Spleen (tissue), 11 donors: ENCODE measurements around the gene EPHA4. TPM values are rescaled to one million over a fixed set of nuclear protein-coding genes. Genes with fewer than 3 reads are reported as not detected.

Source experiments
- DNase-seq: peaks from one replicate; pipeline ENCODE4 v3.0.0-alpha.2; 2020
- H3K27ac ChIP-seq, 8 donors: fragments of 200-600 bp; sonication (generic) in 7 of 8; 1 replicate in 4 of 8; 2 replicates in 4 of 8; pipeline versions ENCODE4 v1.5.0 to v1.8.0; 2016 to 2021; ENCODE audit warnings: inconsistent platforms in 4 of 8, mild to moderate bottlenecking in 4 of 8, moderate library complexity in 1 of 8
- H3K27me3 ChIP-seq, 7 donors: fragments of 200-600 bp; sonication (generic) in 6 of 7; replicated peaks in 1 of 7; 1 replicate in 4 of 7; 2 replicates in 3 of 7; pipeline versions ENCODE4 v1.5.0 to v1.8.0; 2016 to 2021; ENCODE audit warnings: inconsistent platforms in 3 of 7, mild to moderate bottlenecking in 1 of 7
- H3K36me3 ChIP-seq, 6 donors: fragments of 200-600 bp; sonication (generic) in 5 of 6; 1 replicate in 4 of 6; 2 replicates in 2 of 6; pipeline versions ENCODE4 v1.5.0 to v1.8.0; 2016 to 2021; ENCODE audit warnings: inconsistent platforms in 2 of 6
- H3K4me1 ChIP-seq, 6 donors: fragments of 200-600 bp; sonication (generic) in 5 of 6; 1 replicate in 3 of 6; 2 replicates in 3 of 6; pipeline versions ENCODE4 v1.5.0 to v1.8.0; 2016 to 2021; ENCODE audit warnings: inconsistent platforms in 3 of 6
- H3K4me3 ChIP-seq, 8 donors: fragments of 200-600 bp; sonication (generic) in 7 of 8; 1 replicate in 4 of 8; 2 replicates in 4 of 8; pipeline versions ENCODE4 v1.5.0 to v1.8.0; 2016 to 2021; ENCODE audit warnings: inconsistent platforms in 4 of 8, mild to moderate bottlenecking in 4 of 8, moderate library complexity in 2 of 8
- H3K9me3 ChIP-seq, 8 donors: fragments of 200-600 bp; sonication (generic) in 7 of 8; 1 replicate in 4 of 8; 2 replicates in 4 of 8; pipeline versions ENCODE4 v1.5.0 to v1.8.0; 2016 to 2021; ENCODE audit warnings: inconsistent platforms in 4 of 8
- POLR2A ChIP-seq, 3 donors: fragments of 450-650 bp; IDR thresholded peaks; one replicate each; pipeline ENCODE4 v1.5.1; 2017; ENCODE audit warnings: antibody characterized with exemption in 3 of 3, mild to moderate bottlenecking in 1 of 3
- POLR2AphosphoS5 ChIP-seq, 3 donors: sonication (generic); formaldehyde crosslinking; IDR thresholded peaks; one replicate each; pipeline ENCODE4 v1.5.1; 2017; ENCODE audit warnings: antibody characterized with exemption in 3 of 3
- WGBS, 5 donors: extraction: QIAGEN DNeasy Blood & Tissue Kit in 3 of 5; methylation state at CpG; one replicate each; pipeline versions ENCODE4 v1.1.5 to v1.1.7; 2013 to 2018; 5-methylcytosine and 5-hydroxymethylcytosine counted together
- intact Hi-C: fragments of 100-400 bp; cut with DNase I; formaldehyde crosslinking; loops from one replicate; pipeline ENCODE4 v1.15.0; 2023; ENCODE audit warnings: low total_unique reads
- polyA plus RNA-seq, 3 donors: library from polyadenylated mRNA; stranded (reverse); fragments of 200-250 nt; gene quantifications; one replicate each; pipeline ENCODE4 v1.2.1, GENCODE V29; 2013
- total RNA-seq, 7 donors: library from RNA; depleted of rRNA in 3 of 7; stranded (reverse); fragments of >200 nt in 3 of 7; fragmentation: NEBNext Ultra II Directional in 4 of 7; extraction: Animal tissue kit (Norgen Biotek cat#: 25700) in 4 of 7; gene quantifications; one replicate each; pipeline versions ENCODE4 v1.1.0 to v1.2.1, GENCODE V29; 2016 to 2021
- TF ChIP-seq, protein P1 (sequence below), 11 experiments: fragments of 200-600 bp in 7 of 11; fragments of 450-650 bp in 4 of 11; sonication (generic) in 4 of 11; IDR thresholded peaks in 8 of 11; conservative IDR thresholded peaks in 3 of 11; 1 replicate in 7 of 11; 2 replicates in 4 of 11; pipeline versions ENCODE4 v1.4.0 to v1.8.0; 2016 to 2021; ENCODE audit warnings: antibody characterized with exemption in 11 of 11, inconsistent platforms in 4 of 11, mild to moderate bottlenecking in 1 of 11
- donor health status: healthy with polysubstance abuse.
- donor health status: DM: no; HTN: no; CAD: no; lungs with moderate emphysema.
- donor health status: DM: no; HTN: no; CAD: no.
- donor health status: Bipolar disorder and iron deficiency.
- donor health status: healthy.
- donor health status: DM: no; HTN: no; CAD: no.
- donor health status: DM: yes; HTN: yes; CAD: no.

The EPHA4 gene
- total and polyA plus RNA-seq, 10 donors = 0.80 to 21.0 (median 14.0) TPM

DNA sequence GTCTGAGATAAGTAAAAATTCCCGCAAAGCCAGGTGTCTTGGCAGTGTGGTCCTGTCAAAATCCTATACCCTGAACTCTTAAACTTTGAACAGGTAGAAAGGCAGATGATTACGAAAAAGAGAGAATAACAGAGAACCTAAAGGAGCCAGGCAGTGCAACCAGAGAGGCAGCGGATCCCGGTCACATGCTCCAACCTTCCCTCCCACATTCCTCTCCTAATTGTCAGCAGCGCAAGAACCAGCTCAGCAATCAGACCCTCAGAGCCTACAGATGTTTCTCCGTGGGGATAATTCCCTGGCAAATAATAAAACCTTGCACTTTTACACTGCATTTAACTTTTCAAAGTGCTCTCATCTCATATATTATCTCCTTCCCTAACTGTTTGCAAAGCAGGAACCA is 124.8 kb downstream of the EPHA4 start:
- 91 to 97% (median 95%) methylated on average over 6 of the region's 6 CpGs for WGBS, 5 donors
- Histone ChIP-seq H3K27ac (no peak overlapping the region), H3K4me1 (peaks cover 0 to 5% (median 0%) of the 10 kb centered on the region in 6 donors), H3K4me3 (no peak overlapping the region), H3K9me3 (no peaks in the 10 kb centered on the region), H3K36me3 (peaks cover 0 to 7% (median 0%) of the 10 kb centered on the region in 6 donors), H3K27me3 (no peaks in the 10 kb centered on the region)
- DNase-seq = no peak
- intact Hi-C loops = no loop called here
- TF ChIP-seq, protein P1, sequence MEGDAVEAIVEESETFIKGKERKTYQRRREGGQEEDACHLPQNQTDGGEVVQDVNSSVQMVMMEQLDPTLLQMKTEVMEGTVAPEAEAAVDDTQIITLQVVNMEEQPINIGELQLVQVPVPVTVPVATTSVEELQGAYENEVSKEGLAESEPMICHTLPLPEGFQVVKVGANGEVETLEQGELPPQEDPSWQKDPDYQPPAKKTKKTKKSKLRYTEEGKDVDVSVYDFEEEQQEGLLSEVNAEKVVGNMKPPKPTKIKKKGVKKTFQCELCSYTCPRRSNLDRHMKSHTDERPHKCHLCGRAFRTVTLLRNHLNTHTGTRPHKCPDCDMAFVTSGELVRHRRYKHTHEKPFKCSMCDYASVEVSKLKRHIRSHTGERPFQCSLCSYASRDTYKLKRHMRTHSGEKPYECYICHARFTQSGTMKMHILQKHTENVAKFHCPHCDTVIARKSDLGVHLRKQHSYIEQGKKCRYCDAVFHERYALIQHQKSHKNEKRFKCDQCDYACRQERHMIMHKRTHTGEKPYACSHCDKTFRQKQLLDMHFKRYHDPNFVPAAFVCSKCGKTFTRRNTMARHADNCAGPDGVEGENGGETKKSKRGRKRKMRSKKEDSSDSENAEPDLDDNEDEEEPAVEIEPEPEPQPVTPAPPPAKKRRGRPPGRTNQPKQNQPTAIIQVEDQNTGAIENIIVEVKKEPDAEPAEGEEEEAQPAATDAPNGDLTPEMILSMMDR (IDR thresholded peaks at IDR 0.05 in 8 of 11, conservative IDR thresholded peaks at IDR 0.05 in 3 of 11) = no peak
- TF ChIP-seq POLR2A (IDR thresholded peaks at IDR 0.05) = no peak
- TF ChIP-seq POLR2AphosphoS5 (IDR thresholded peaks at IDR 0.05) = no peak

DNA sequence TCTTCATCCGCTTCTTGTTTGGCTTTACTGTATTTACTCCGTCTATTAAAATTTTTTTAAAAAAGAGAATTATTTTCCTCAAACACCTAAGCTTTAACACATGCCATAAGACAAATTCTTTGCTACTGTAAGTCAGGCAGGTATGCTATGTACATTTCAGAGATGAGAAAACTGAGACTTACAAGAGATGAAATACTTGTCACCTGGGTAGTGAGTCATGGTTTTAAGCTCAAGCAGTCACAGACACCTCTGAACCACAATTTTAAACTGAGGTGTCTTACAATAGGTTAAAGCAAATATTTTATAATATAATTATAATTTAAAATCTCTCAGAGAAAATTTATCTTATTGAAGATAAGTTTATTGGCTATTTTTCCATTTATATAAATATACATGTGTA is 126.0 kb downstream of the EPHA4 start:
- WGBS, 5 donors = 96 to 98% (median 98%) methylated on average over 2 of the region's 2 CpGs
- peaks cover 0 to 5% (median 0%) of the 10 kb centered on the region in 6 donors for H3K4me1 ChIP-seq
- H3K27me3 ChIP-seq = no peaks in the 10 kb centered on the region
- peaks cover 0 to 19% (median 2%) of the 10 kb centered on the region in 6 donors for H3K36me3 ChIP-seq
- H3K9me3 ChIP-seq = no peaks in the 10 kb centered on the region
- no peak overlapping the region for H3K4me3 ChIP-seq
- TF ChIP-seq POLR2A (IDR thresholded peaks at IDR 0.05) (no peak), POLR2AphosphoS5 (IDR thresholded peaks at IDR 0.05) (no peak)
- TF ChIP-seq, protein P1 (IDR thresholded peaks at IDR 0.05 in 8 of 11, conservative IDR thresholded peaks at IDR 0.05 in 3 of 11) = no peak
- intact Hi-C loops = no loop called here
- H3K27ac ChIP-seq = no peak overlapping the region
- DNase-seq = no peak

DNA sequence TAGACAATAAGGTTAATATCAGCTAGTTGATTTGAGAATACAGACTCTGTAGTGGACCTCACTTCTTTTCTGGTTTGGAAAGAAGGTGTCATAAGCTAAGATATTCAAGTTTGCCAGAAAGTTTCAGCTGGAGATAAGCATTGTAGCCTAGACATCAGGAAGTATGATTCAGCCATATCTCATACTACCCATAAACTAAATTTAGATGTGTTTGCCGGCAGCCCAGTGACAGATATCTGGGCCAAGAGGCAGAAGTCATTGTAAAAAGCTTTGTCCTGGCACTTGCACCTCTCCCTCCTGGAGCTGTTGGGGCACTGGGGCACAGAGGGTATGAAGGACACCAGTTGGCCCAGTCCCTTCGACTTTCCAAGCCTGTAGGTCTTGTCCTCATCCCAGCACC is 128.0 kb downstream of the EPHA4 start:
- H3K27ac ChIP-seq = no peak overlapping the region
- H3K9me3 ChIP-seq = no peaks in the 10 kb centered on the region
- TF ChIP-seq POLR2A (IDR thresholded peaks at IDR 0.05) (no peak), POLR2AphosphoS5 (IDR thresholded peaks at IDR 0.05) (no peak)
- TF ChIP-seq, protein P1 (IDR thresholded peaks at IDR 0.05 in 8 of 11, conservative IDR thresholded peaks at IDR 0.05 in 3 of 11) = no peak
- H3K36me3 ChIP-seq = peaks cover 0 to 19% (median 2%) of the 10 kb centered on the region in 6 donors
- no peak overlapping the region for H3K4me3 ChIP-seq
- H3K4me1 ChIP-seq = peaks cover 0 to 11% (median 0%) of the 10 kb centered on the region in 6 donors
- intact Hi-C loops = no loop called here
- 26 to 52% (median 46%) methylated on average over 2 of the region's 2 CpGs for WGBS, 5 donors
- H3K27me3 ChIP-seq = no peaks in the 10 kb centered on the region
- no peak for DNase-seq

DNA sequence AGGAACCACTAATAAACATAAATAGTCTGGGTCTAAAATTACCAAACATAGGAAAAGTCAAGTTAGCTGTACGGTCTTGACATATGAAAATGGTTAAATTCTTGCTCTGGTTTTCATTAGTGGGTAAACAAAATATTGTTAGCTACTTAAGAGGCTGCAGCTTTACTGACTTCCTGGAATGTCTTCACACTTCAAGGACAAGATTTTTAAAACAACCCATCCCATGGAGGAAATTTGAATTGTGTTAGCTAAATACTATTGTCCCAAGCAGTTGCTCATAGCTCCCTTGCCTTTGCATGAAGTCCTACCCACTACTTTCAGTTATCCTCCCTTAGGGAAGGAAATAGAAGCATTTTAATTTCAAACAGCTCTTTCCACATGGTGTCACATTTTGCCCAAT is 128.5 kb downstream of the EPHA4 start:
- H3K4me1 ChIP-seq = peaks cover 0 to 8% (median 0%) of the 10 kb centered on the region in 6 donors
- no peak overlapping the region for H3K4me3 ChIP-seq
- H3K36me3 ChIP-seq = peaks cover 0 to 19% (median 2%) of the 10 kb centered on the region in 6 donors
- no peak overlapping the region for H3K27ac ChIP-seq
- intact Hi-C loops = no loop called here
- TF ChIP-seq POLR2A (IDR thresholded peaks at IDR 0.05) (no peak), POLR2AphosphoS5 (IDR thresholded peaks at IDR 0.05) (no peak)
- TF ChIP-seq, protein P1 (IDR thresholded peaks at IDR 0.05 in 8 of 11, conservative IDR thresholded peaks at IDR 0.05 in 3 of 11) = no peak
- no peaks in the 10 kb centered on the region for H3K9me3 ChIP-seq
- no peaks in the 10 kb centered on the region for H3K27me3 ChIP-seq
- 88 to 97% (median 90%) methylated on average over 1 of the region's 1 CpG for WGBS, 5 donors
- DNase-seq = no peak
